WTC11 (cell line): ENCODE data around the gene NFU1. TPM values are rescaled to one million over a fixed set of nuclear protein-coding genes. Genes with fewer than 3 reads are reported as not detected.

Experiments
- ATAC-seq: fragments of 200-7000 bp; cut with Tn5 transposase; 2 replicates; pipeline ENCODE4 v1.10.0; 2021; ENCODE audit warnings: mild to moderate bottlenecking, moderate library complexity
- CTCF ChIA-PET: fragments of 300-600 bp; sonication (Branson Sonifier 250); formaldehyde crosslinking; loops from one replicate; lab custom pipeline; 2021; ENCODE audit warnings: antibody characterized with exemption; lab: Charles Lee
- POLR2A ChIA-PET: fragments of 350-600 bp; sonication (Branson Sonifier 250); formaldehyde crosslinking; loops from one replicate; lab custom pipeline; 2021; ENCODE audit warnings: antibody characterized with exemption; lab: Charles Lee
- DNase-seq: peaks from one replicate; pipeline ENCODE4 v3.0.0; 2021; ENCODE audit warnings: low spot score
- H3K27ac Mint-ChIP-seq: 2 replicates; pipeline ENCODE4 v1.8.0; 2021; ENCODE audit warnings: mixed read lengths
- H3K27me3 Mint-ChIP-seq: 2 replicates; pipeline ENCODE4 v1.8.0; 2021; ENCODE audit warnings: low read depth, mild to moderate bottlenecking, moderate library complexity, mixed read lengths
- H3K36me3 Mint-ChIP-seq: 2 replicates; pipeline ENCODE4 v1.8.0; 2021; ENCODE audit warnings: mixed read lengths
- H3K4me1 Mint-ChIP-seq: 2 replicates; pipeline ENCODE4 v1.8.0; 2022; ENCODE audit warnings: mixed read lengths
- H3K4me3 Mint-ChIP-seq: 2 replicates; pipeline ENCODE4 v1.8.0; 2021; ENCODE audit warnings: mild to moderate bottlenecking, moderate library complexity, mixed read lengths
- H3K9me3 Mint-ChIP-seq: 2 replicates; pipeline ENCODE4 v1.8.0; 2021; ENCODE audit warnings: mixed read lengths
- AFF4 ChIP-seq: sonication (generic); formaldehyde crosslinking; IDR thresholded peaks from 2 replicates; pipeline ENCODE4 v1.8.1; 2023; ENCODE audit warnings: mild to moderate bottlenecking, missing genetic modification reagents, borderline replicate concordance
- CREM ChIP-seq: sonication (generic); formaldehyde crosslinking; IDR thresholded peaks from 2 replicates; pipeline ENCODE4 v1.8.1; 2022; ENCODE audit warnings: mild to moderate bottlenecking, missing genetic modification reagents, moderate library complexity
- EMX1 ChIP-seq: fragments of 250-450 bp; sonication (Bioruptor Pico); IDR thresholded peaks from 2 replicates; pipeline ENCODE4 v1.8.0; 2021; ENCODE audit warnings: mild to moderate bottlenecking
- ERG ChIP-seq: fragments of 250-450 bp; sonication (Bioruptor Pico); IDR thresholded peaks from 2 replicates; pipeline ENCODE4 v1.8.0; 2021; ENCODE audit warnings: mild to moderate bottlenecking
- FOXP1 ChIP-seq: sonication (generic); formaldehyde crosslinking; IDR thresholded peaks from 2 replicates; pipeline ENCODE4 v1.8.0; 2022; ENCODE audit warnings: missing genetic modification reagents, mild to moderate bottlenecking, moderate library complexity, borderline replicate concordance
- MAX ChIP-seq: sonication (generic); formaldehyde crosslinking; IDR thresholded peaks from 2 replicates; pipeline ENCODE4 v1.8.0; 2022; ENCODE audit warnings: mild to moderate bottlenecking, missing genetic modification reagents
- MXD4 ChIP-seq: fragments of 250-450 bp; sonication (Bioruptor Pico); IDR thresholded peaks from 2 replicates; pipeline ENCODE4 v1.8.0; 2021; ENCODE audit warnings: mild to moderate bottlenecking, moderate library complexity, borderline replicate concordance
- MYBL2 ChIP-seq: sonication (generic); formaldehyde crosslinking; IDR thresholded peaks from 2 replicates; pipeline ENCODE4 v1.8.1; 2023; ENCODE audit warnings: mild to moderate bottlenecking, moderate library complexity, missing genetic modification reagents
- NR2C2 ChIP-seq: sonication (generic); formaldehyde crosslinking; IDR thresholded peaks from 2 replicates; pipeline ENCODE4 v1.8.0; 2022; ENCODE audit warnings: mild to moderate bottlenecking, missing genetic modification reagents
- SP1 ChIP-seq: sonication (generic); formaldehyde crosslinking; conservative IDR thresholded peaks from 2 replicates; pipeline ENCODE4 v1.8.1; 2022; ENCODE audit warnings: missing genetic modification reagents
- TEAD1 ChIP-seq: sonication (generic); formaldehyde crosslinking; IDR thresholded peaks from 2 replicates; pipeline ENCODE4 v1.8.0; 2022; ENCODE audit warnings: mild to moderate bottlenecking, missing genetic modification reagents
- TP53 ChIP-seq: sonication (generic); formaldehyde crosslinking; IDR thresholded peaks from 2 replicates; pipeline ENCODE4 v1.8.1; 2023; ENCODE audit warnings: mild to moderate bottlenecking, missing genetic modification reagents
- ZNF121 ChIP-seq: sonication (generic); formaldehyde crosslinking; IDR thresholded peaks from 2 replicates; pipeline ENCODE4 v1.8.0; 2023; ENCODE audit warnings: missing genetic modification reagents
- ZNF396 ChIP-seq: fragments of 250-450 bp; sonication (Bioruptor Pico); IDR thresholded peaks from 2 replicates; pipeline ENCODE4 v1.8.0; 2021; ENCODE audit warnings: mild to moderate bottlenecking, moderate library complexity, borderline replicate concordance
- ZSCAN18 ChIP-seq: fragments of 250-450 bp; sonication (Bioruptor Pico); IDR thresholded peaks from 2 replicates; pipeline ENCODE4 v2.1.2; 2022; ENCODE audit warnings: mild to moderate bottlenecking, moderate library complexity
- total RNA-seq: library from RNA; stranded (reverse); gene quantifications from 3 replicates; pipeline ENCODE4 v1.2.3, GENCODE V29; 2021
- TF ChIP-seq, protein P1 (sequence below): fragments of 250-450 bp; sonication (Bioruptor Pico); IDR thresholded peaks from 2 replicates; pipeline ENCODE4 v1.9.0; 2021; ENCODE audit warnings: moderate library complexity, mild to moderate bottlenecking, inconsistent platforms, borderline replicate concordance
- TF ChIP-seq, protein P2 (sequence below): sonication (generic); formaldehyde crosslinking; IDR thresholded peaks from 2 replicates; pipeline ENCODE4 v1.8.1; 2022; ENCODE audit warnings: mild to moderate bottlenecking, missing genetic modification reagents, moderate library complexity, borderline replicate concordance

The NFU1 gene
- total RNA-seq, 1 experiment from 2014 or later: 39.3 TPM

- TF ChIP-seq, protein P1, sequence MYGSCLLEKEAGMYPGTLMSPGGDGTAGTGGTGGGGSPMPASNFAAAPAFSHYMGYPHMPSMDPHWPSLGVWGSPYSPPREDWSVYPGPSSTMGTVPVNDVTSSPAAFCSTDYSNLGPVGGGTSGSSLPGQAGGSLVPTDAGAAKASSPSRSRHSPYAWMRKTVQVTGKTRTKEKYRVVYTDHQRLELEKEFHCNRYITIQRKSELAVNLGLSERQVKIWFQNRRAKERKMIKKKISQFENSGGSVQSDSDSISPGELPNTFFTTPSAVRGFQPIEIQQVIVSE: no peak
- no peak for TF ChIP-seq ERG (CRISPR knock-in tag)
- TF ChIP-seq CREM (CRISPR knock-in tag): no peak
- no peak for TF ChIP-seq TP53
- TF ChIP-seq ZNF396 (CRISPR knock-in tag): no peak
- TF ChIP-seq FOXP1 (CRISPR knock-in tag): no peak
- TF ChIP-seq AFF4 (CRISPR knock-in tag): no peak
- no peak for TF ChIP-seq EMX1 (CRISPR knock-in tag)
- TF ChIP-seq NR2C2 (CRISPR knock-in tag): no peak
Observed at GRCh38 chr2:69456950-69457445, 19.8 kb upstream of the NFU1 start (continued).

GRCh38 chr2:69456154-69456553 lies 18.9 kb upstream of the NFU1 start:
- no peaks in the 10 kb centered on the region for H3K36me3 Mint-ChIP-seq
- no peak overlapping the region for H3K4me3 Mint-ChIP-seq
- DNase-seq: no peak
- no peaks in the 10 kb centered on the region for H3K9me3 Mint-ChIP-seq
- ATAC-seq: no peak
- H3K4me1 Mint-ChIP-seq: peaks cover 26% of the 10 kb centered on the region
- peak; percentile 59; the same call in 1 of the 2 replicates for TF ChIP-seq ZNF121 (CRISPR knock-in tag)
- TF ChIP-seq MAX (CRISPR knock-in tag): no peak
- H3K27me3 Mint-ChIP-seq: no peaks in the 10 kb centered on the region
- ChIA-PET CTCF (no interaction called here), POLR2A (no interaction called here)
- H3K27ac Mint-ChIP-seq: no peak overlapping the region

DNA sequence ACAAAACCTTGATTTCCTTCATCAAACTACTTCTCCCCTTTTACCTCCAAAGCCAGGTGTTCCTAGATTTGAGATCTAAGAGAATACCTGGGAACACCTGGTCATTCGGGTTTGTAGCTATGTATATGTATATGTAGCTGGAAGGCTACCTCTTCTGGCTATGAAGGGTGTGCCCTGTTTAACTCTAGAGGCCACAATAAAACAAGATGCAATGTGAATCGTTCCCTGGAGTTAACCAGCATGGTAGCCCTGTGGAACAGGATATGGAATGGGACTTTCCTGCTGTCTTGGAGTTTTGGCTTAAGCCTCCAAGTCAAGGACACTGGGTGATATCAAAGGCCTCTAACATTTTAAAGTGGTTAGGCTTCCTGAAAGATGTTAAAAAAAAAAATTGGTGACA lies 17.7 kb upstream of the NFU1 start:
- H3K36me3 Mint-ChIP-seq: no peaks in the 10 kb centered on the region
- H3K9me3 Mint-ChIP-seq: no peaks in the 10 kb centered on the region
- POLR2A ChIA-PET: no interaction called here
- ATAC-seq (no peak), DNase-seq (no peak)
- H3K4me1 Mint-ChIP-seq: peaks cover 38% of the 10 kb centered on the region
- no peaks in the 10 kb centered on the region for H3K27me3 Mint-ChIP-seq
- H3K4me3 Mint-ChIP-seq: no peak overlapping the region
- H3K27ac Mint-ChIP-seq: no peak overlapping the region
- TF ChIP-seq TEAD1 (CRISPR knock-in tag) (no peak), MXD4 (CRISPR knock-in tag) (no peak), SP1 (no peak), MYBL2 (no peak), FOXP1 (CRISPR knock-in tag) (no peak), ZSCAN18 (CRISPR knock-in tag) (no peak), NR2C2 (CRISPR knock-in tag) (no peak)
- TF ChIP-seq, protein P2, sequence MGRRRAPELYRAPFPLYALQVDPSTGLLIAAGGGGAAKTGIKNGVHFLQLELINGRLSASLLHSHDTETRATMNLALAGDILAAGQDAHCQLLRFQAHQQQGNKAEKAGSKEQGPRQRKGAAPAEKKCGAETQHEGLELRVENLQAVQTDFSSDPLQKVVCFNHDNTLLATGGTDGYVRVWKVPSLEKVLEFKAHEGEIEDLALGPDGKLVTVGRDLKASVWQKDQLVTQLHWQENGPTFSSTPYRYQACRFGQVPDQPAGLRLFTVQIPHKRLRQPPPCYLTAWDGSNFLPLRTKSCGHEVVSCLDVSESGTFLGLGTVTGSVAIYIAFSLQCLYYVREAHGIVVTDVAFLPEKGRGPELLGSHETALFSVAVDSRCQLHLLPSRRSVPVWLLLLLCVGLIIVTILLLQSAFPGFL: no peak
- CTCF ChIA-PET: no interaction called here
